ENCODE data around the gene IGLL5. TPM values are rescaled to one million over a fixed set of nuclear protein-coding genes. Genes with fewer than 3 reads are reported as not detected.

The IGLL5 gene
- total RNA-seq: not detected in 2 replicates

DNA sequence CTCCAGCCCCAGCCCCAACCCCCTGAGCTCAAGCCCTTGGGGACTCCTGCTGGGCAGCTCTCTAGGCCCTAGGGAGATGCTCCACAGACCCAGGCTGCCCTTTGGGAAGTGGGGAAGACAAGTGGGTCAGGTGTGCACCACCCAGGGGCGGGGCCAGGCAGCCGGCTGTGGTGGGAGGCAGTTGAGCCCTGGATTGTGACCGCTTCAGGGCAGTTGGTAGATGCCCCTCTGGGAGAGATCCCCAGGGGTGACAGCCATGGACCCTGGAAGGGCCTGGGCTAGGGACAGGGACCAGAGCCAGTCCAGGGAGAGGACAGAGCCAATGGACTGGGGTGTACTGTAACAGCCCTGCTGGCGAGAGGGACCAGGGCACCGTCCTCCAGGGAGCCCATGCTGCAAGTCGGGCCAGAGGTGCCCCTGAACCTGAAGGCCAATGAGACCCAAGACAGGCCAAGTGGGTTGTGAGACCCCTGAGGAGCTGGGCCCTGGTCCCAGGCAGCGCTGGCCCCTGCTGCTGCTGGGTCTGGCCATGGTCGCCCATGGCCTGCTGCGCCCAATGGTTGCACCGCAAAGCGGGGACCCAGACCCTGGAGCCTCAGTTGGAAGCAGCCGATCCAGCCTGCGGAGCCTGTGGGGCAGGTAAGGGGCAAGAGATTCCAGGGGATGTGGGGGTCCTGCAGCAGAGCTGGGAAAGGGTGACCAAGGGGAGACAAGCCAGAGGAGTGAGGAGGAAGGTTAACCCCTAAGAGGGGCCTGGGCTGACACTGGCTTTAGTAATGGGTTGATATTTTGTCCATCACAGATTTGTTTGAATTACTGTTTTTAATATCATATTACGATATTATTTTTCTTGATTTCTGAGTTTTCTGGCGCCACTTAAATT lies at the start of gene IGLL5:
TSS of gene IGLL5 (plus strand) at position 196 of the 883 bp plus-strand sequence. CDS start at position 434, 238 bp downstream.
- TF ChIP-seq, protein P1, sequence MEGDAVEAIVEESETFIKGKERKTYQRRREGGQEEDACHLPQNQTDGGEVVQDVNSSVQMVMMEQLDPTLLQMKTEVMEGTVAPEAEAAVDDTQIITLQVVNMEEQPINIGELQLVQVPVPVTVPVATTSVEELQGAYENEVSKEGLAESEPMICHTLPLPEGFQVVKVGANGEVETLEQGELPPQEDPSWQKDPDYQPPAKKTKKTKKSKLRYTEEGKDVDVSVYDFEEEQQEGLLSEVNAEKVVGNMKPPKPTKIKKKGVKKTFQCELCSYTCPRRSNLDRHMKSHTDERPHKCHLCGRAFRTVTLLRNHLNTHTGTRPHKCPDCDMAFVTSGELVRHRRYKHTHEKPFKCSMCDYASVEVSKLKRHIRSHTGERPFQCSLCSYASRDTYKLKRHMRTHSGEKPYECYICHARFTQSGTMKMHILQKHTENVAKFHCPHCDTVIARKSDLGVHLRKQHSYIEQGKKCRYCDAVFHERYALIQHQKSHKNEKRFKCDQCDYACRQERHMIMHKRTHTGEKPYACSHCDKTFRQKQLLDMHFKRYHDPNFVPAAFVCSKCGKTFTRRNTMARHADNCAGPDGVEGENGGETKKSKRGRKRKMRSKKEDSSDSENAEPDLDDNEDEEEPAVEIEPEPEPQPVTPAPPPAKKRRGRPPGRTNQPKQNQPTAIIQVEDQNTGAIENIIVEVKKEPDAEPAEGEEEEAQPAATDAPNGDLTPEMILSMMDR (conservative IDR thresholded peaks at IDR 0.05; ENCODE audit: low read depth, low read length): no peak
- H3K4me3 ChIP-seq (ENCODE audit: low read depth, low read length): no peak within 1 kb of the TSS
- no peak for DNase-seq (ENCODE audit: low read depth)

DNA sequence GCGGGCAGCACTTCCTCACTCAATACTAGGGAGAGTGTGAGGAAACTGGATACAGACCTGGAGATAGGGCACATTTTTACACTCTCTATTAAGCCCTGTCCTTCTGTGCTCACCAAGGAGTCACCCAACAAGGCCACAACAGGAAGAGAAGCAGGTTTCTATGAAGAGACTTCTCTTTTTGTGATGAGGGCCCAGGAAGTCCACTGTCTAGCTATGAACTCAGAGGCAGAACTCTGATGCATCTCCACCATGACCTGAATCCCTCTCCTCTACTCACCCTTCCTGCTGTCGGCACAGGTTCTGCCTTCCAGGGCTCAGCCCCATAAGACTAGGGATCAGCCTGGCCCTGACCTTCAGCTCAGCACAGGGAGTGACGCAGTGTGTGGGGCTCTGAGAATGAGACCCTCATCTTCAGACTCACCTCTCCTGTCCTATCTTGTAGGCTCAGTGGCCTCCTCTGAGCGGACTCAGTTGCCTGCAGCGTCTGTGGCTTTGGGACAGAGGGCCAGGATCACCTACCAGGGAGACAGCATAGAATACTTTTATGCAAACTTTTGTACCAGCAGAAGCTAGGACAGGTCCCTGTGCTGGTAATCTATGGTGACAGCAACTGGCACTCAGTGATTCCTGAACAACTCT lies 49.3 kb upstream of the IGLL5 start:
- TF ChIP-seq, protein P1 (conservative IDR thresholded peaks at IDR 0.05; ENCODE audit: low read depth, low read length): no peak
- no peak overlapping the region for H3K4me3 ChIP-seq (ENCODE audit: low read depth, low read length)

DNA sequence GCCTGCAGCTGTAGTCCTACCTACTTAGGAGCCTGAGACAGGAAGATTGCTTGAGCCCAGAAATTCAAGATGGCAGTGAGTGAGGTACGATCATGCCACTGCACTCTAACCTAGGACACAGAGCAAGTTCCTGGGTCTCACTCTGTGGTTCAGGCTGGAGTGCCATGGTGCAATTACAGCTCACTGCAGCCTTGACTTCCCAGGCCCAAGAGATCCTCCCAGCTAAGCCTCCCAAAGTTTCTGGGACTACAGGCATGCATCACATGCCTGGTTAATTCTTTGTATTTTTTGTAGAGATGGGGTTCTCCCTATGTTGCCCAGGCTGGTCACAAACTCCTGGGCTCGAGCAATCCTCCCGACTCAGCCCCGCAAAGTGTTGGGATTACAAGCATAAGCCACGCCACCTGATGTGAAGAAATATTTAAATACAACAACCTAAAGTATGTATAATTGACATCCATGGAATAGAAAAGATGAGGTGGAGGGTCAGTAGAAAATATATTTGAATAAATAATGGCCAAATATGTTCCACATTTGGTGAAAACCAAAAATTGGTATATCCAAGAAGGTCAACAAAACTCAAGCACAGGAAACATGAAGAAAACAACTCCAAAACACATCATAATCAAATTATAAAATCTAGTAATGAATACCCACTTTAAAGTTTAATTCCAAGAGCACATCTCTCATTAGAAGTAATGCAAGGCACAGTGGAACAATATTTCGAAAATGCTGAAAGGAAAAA lies 47.9 kb upstream of the IGLL5 start:
- no peak overlapping the region for H3K4me3 ChIP-seq (ENCODE audit: low read depth, low read length)
- TF ChIP-seq, protein P1 (conservative IDR thresholded peaks at IDR 0.05; ENCODE audit: low read depth, low read length): no peak
- DNase-seq (ENCODE audit: low read depth): no peak

More for the DNA sequence above, 49.3 kb upstream of the IGLL5 start:
- DNase-seq (ENCODE audit: low read depth): no peak

DNA sequence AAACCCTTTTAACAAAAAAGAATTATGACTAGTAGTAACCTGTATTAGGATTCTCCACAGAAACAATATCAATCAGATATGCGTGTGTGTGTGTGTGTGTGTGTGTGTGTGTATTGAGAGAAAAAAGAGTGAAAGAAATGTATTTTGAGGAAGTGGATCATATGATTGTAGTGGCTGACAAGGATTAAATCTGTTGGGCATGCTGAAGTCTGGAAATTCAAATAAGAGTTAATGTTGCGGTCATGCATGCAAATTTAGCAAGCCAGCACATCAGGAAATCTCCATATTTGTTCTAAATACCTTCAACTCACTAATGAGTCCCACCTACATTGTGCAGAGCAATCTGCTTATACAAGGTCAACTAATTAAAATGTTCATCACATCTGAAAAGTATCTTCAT lies 46.8 kb upstream of the IGLL5 start:
- H3K4me3 ChIP-seq (ENCODE audit: low read depth, low read length): no peak overlapping the region
- TF ChIP-seq, protein P1 (conservative IDR thresholded peaks at IDR 0.05; ENCODE audit: low read depth, low read length): no peak
- no peak for DNase-seq (ENCODE audit: low read depth)

DNA sequence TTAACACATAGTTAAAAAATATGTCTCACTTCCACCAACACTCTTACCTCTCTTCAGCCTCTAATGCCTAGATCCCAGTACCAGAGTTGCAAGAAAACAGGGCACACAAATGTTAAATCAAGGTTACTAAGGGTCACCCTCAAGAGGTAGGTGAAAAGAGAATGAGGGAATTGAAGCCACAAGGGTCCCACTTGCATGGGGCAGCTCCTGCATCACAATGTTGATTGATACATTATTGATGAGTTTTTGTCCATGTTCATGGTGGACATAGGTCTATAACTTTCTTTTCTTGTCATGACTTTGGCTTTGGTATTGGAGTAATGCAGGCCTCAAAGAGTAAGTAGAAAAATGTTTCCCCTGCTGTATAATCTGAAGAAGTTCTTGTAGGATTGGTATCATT lies 46.0 kb upstream of the IGLL5 start:
- H3K4me3 ChIP-seq (ENCODE audit: low read depth, low read length): no peak overlapping the region
- TF ChIP-seq, protein P1 (conservative IDR thresholded peaks at IDR 0.05; ENCODE audit: low read depth, low read length): no peak

DNA sequence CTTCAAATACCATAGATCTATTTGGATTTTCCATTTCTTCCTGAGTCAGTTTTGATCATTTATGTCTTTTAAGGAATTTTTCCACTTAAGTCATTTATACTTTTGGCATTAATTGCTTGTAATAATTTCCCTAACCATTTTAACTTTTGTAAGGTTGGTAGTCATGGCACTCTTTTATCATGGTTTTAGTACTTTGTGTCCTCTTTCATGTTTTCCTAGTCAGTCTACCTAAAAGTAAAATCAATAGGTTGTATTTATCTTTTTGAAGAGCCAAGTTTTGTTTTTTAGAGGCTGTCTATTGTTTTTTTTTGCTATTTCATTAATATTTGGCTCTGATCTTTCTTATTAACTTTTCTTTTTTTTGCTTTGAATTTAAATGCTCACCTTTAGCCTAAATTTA lies 45.5 kb upstream of the IGLL5 start:
- TF ChIP-seq, protein P1 (conservative IDR thresholded peaks at IDR 0.05; ENCODE audit: low read depth, low read length): no peak
- H3K4me3 ChIP-seq (ENCODE audit: low read depth, low read length): no peak overlapping the region
- DNase-seq (ENCODE audit: low read depth): no peak

More for the DNA sequence above, 46.0 kb upstream of the IGLL5 start:
- no peak for DNase-seq (ENCODE audit: low read depth)

Data from epithelial cell of proximal tubule (primary cell).